ENCODE results near the gene PEX5.
"Not testable (repeated sequence)": the region's sequence is repeated elsewhere in the genome, so short reads cannot be mapped to it uniquely, and the experiment has no call there.

PEX5 gene

DNA sequence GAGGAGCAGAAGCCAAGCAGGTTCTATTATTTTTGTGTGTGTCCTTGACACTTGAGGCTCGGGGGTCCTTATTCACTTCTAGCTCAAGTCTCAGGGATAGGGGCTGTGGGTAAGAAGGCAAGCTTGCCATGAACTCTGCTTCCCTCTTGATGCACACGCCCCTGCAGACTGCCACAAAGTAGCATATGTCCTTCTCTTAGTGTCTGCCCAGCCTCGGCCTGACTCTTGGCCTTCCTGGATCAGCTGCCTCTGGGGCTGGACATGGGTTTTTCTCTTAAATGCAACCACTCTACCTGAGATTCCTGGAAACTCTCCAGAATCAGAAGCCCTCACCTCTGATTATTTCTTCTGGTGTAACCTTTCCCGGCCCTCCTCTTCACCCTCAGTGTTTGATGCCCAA is 28.2 kb upstream of the PEX5 start:
- no peak for DNase-seq

DNA sequence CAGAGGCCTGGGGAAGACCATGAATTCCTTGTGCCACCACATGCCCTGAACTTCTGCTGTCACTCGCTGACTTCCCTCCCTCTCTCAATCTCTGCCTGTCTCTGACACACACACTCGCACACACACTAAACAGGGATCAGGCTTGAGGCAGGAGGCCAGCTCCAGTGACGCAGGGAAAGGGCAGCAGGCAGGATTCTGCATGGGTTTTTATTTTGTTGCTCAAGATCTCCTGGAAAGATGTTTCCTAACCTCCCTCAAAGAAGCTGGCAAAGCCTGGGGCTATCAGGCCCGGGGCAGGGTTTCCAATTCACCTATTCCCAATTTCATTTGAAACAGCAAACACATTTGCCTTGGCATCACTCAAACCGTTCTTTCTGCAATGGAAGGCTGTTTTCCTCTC is 27.7 kb upstream of the PEX5 start:
- DNase-seq = no peak

DNA sequence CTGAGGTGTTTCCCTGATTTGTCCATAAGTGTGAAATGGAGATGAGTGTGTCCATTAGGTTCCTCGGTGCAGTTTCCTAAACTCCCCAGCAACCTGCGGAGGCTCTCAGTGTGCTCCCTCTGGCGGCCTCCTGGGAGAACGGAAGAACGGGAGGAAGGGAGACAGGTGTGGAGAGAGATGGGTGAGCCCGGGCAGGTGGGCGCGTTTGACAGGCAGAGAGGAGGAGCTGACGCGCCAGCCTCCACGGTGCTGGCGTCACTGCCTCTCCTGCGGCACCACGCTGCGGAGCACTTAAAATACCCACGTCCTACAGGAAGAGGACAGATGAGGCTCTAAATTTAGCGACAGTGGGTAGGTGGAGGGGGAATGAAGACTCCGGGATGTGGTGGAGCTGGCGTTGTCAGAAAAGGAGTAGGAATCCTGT is 26.8 kb upstream of the PEX5 start:
- no peak for DNase-seq

DNA sequence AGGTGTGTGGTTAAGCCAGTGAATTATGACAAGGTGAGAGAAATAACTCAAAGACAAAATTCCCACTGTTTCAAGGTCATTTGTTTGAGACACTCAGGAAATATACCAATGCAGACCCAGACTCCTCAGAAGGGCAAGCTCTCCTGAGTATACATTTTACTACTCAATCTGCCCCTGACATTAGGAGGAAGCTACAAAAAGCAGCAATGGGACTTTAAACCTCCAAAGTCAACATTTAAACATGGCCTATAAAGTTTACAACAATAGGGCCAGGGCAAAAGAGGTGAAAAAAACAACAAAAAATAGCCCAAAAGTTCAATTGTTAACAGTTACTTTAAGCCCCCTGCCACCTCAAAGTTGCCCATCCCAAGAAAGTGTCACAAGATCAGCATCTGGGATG is 19.5 kb upstream of the PEX5 start:
- DNase-seq = no peak

DNA sequence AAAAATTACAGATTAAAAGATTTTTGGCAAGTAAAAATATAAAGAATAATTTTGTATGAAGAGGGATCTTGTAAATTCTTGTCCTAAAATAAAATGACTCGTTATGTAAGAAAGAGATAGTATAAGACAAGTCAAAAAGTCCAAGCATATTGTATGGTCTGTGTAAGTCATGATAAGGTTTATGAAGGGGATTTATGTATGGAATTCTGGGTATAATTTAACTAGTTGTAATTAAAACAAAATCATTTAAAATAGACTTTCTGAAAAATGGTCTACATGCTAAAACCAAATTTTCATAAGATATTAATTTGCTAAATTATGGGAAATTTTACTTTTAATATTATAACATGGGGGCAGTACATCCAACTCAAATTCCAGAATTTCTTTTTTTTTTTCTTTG is 17.6 kb upstream of the PEX5 start:
- DNase-seq = no peak

DNA sequence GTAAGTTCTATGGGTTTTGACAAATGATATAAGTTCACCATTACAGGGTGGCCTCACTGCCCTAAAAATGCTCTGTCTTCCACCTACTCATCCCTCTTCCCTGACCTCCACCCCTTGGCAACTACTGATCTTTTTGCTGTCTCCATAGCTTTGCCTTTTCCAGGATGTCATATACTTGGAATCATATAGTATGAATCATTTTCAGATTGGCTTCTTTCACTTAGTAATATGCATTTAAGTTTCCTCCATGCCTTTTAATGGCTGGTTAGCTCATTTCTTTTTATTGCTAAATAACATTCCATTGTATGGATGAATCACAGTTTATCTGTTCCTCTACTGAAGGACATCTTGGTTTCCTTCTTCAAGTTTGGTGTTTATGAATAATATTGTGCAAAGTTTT is 14.0 kb upstream of the PEX5 start:
- DNase-seq = no peak

DNA sequence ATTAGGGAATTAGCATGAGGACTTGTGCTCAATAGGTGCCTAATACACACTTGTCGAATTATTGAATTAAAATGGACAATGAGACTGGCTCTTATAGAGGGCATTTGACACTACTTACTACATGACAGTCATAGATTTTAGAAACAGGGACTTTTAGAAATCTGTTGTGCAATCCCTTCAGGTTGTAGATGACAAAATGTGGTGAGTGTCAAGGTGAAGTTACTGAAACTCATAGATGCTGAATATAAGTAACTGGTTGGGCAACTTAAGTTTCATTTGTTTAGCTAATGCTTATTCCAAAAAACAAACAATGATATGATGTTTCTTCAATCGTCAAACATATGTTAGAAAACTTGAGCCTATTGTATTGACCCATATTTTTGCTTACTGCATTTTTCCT is 12.9 kb upstream of the PEX5 start:
- DNase-seq = no peak

DNA sequence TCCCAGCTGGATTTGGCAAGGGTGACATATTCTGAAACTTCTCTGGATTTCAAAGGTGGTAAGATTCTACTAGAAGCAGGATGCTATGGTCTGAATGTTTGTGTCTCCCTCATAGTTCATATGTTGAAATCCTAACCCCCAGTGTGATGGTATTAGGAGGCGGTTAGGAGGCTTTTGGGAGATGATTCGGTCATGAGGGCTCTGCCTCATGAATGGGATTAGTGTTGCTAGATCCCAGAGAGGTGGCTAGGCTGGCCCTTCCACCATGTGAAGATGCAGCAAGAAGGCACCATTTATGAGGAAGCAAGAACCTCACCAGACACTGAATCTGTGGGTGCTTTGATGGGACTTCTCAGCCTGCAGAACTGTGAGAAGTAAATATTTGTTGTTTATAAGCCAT is 11.0 kb upstream of the PEX5 start:
- DNase-seq = no peak

DNA sequence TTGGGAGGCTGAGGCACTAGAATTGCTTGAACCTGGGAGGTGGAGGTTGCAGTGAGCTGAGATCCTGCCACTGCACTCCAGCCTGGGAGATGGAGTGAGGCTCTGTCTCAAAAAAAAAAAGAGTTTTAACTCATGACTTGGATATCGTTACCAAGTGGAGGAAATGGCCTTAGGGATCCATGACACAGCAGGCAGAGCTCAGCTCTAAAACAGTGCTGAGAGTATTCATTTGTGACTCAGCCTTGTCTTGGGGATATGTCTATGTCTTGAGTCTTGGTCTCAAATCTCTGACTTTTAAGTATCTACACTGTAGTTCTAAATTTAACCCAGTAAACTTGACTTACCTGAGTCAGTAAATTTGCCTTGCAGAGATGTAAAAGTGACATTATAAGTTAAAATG is 8.8 kb upstream of the PEX5 start:
- no peak for DNase-seq

DNA sequence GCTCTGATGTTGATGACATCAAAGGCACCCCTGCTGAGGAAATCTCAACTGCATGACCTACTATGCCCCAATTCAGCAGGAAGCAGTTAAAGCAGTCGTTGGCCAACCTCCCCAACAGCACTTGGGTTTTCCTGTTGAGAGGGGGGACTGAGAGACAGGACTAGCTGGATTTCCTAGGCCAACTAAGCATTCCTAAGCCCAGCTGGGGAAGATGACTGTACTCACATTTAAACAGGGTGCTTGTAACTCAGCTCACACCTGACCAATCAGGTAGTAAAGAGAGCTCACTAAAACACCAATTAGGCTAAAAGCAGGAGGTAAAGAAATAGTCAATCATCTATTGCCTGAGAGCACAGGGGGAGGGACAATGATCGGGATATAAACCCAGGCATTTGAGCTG is 3.4 kb upstream of the PEX5 start:
- not testable (repeated sequence) for DNase-seq

DNA sequence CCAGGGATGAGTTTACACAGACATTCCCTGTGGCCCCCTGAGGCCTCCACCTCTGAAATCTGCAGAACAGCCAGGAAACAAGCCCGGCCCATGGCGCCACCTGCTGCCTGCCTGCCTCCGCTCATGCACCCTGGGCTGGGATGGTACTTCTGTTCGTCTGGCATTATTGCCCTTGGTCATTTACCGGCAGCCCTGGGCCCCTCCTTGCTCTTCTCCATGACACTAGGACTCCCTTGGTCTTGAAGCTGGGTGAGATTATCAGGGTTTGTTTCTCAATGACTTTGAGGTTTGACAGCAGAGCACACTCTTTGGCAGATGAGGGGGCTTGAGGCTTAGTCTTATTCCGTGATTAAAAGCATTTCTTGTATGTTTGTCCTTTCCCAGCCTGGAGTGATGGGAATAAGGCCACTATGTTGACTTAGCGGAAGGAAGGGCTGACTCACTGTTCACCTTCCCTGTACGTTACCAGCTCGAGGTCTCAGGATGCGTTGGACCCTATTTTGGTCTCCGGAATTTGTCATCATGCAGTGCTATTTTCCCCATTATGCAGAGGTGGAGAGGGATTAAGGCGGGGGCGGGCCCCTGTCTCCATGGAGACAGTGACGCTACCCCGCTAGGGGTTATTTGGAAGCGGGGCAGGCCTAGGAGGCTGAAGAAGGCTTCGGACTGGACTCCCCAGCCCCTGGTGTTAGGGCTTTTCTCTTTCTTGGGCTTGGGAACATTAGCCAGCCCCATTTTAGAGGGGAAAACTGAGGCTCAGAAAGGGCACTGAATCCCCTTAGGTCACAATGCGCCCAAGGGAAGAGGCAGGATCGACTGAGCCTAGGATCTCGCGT is 706 bp upstream of the PEX5 start:
- peak; percentile 48 to 49 for DNase-seq

DNA sequence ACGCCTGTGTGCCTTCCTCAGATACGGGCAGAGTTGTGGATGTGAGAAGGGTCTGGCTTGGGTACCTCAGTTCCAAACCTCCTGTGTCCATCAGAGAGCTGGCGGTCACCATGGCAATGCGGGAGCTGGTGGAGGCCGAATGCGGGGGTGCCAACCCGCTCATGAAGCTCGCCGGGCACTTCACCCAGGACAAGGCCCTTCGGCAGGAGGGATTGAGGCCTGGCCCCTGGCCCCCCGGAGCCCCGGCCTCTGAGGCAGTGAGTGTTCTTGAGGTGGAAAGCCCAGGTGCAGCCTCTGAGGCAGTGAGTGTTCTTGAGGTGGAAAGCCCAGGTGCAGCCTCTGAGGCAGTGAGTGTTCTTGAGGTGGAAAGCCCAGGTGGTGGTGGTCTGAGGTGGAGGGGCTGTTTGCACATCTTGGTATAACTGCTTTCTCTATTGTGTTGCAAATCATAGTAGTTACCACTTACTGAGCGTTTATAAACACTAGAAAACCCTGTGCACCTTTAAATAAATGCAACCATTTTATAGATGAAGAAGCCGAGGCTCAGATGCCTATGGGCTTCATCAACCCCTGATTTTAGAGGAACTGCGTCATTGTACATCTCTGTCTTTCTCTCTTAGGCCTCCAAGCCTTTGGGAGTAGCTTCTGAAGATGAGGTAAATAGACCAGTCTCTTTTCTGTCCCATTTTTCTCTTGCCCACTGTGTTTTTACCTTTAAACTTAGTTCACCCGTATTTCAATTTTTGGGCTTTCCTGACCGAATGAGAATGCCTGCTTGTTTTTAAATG is 976 bp downstream of the PEX5 start:
- DNase-seq = no peak

DNA sequence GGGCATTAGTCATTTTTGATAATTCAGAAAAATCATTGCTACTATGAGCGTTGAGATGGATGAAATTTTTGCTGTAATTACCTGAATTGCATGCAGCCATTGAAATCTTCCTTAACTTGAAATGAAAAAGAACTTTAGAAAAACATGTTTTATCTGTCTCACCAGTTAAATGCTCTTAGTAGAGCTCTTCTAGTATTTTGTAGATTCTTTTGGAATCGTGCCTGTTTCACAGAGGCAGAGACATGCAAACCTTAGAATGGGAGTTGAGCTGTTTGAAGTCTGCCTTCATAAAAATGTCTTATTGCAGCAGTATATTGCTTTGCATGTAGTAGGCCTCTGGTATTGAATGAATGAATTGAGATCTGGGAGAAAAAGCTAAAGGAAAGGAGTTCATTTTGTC is 4.2 kb downstream of the PEX5 start:
- DNase-seq = no peak

DNA sequence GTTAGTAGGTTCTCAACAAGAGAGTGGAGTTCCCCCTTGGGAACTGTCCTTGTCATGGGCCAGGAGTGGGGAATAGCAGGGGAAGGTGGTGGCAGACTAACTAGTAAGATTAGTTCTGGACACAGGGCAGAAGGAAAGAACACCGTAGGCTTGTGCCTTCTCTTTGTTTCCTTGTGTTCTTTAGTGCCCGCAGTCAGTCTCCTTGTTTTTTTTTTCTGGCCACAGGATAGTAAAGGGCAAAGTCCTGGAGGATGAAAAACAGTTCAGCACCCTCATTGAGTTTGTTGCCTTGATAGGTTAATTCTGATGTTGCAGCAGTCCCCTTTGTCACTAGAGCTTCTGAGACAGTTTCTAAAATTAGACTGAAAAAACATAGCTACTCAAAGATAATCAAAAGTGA is 8.4 kb downstream of the PEX5 start:
- no peak for DNase-seq

DNA sequence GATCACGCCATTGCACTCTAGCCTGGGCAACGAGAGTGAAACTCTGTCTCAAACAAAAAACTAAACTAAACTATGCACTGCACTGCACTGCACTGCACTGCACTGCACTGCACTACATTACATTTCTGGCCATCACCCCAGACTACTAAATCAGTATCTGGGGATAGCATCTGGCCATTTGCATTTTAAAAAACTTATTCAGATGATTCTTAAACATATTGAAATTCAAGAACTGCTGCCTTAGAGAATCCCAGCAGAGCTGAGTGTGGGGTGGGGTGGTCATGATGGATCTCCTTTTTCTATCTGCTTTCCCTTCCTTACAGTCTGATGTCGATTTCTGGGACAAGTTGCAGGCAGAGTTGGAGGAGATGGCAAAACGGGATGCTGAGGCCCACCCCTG is 13.6 kb downstream of the PEX5 start:
- DNase-seq = no peak

DNA sequence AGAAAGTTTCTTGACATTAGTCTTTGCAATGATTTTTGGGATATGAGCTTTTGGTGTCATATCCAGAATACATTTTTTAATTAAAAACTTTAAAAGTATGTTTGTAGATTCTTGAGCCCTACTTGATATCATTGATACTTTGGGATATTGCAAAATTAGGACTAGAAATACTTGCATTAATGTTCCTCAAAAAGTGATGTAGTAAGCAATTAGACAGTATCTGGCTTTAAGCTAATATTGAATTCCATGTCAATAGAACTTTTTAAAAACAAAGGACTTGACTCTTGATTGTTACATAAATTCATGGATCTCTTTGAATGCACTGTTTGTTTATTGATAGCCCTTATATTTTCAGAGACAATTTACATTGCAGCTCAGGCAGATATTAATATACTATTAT is 15.6 kb downstream of the PEX5 start:
- DNase-seq = no peak

DNA sequence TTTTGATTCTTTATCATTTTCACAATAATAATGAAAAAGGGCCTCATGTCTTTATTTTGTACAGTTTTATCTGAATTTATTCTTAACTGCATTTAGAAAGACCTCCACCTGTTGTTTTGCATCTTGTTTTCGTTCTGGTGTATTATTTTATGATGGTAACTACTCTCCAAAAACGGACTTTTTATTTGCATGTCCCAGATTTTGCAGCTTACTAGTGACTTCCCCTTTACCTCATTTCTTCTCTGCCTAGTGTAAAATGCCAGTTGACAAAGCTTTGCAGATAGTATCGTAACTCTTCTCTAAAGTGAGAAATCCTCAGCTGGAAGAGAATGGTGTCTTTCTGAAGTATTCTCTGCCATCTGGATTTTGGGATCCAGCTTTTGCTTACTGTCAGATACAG is 17.2 kb downstream of the PEX5 start:
- DNase-seq = no peak

DNA sequence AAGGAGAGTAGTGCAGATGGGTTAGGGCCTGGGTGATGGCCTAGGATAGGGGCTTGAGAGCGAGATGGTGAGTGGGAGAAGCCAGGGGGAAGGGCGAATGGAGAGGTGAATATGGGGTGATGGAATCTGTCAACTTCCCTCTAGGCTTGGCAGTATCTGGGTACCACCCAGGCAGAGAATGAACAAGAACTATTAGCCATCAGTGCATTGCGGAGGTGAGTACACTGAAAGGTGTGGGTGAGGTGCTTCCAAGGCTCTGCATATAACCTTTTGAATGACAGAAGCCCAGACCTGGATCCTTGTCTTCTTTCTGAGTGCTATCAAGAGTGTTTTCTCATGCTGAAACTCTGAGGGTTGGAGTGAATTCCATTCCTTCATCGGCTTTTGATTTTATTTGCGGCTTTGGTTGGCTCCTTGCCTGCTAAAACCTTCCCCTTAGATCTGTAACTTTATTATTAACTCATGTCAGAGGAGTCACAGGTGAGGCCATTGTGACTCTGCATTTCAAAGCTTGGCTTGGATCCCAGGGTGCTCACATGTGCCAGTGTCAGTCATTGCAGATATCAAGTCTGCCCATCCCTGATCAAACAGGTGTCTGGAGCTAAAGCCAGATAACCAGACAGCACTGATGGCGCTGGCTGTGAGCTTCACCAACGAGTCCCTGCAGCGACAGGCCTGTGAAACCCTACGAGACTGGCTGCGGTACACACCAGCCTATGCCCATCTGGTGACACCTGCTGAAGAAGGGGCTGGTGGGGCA is 18.6 kb downstream of the PEX5 start:
- no peak for DNase-seq

DNA sequence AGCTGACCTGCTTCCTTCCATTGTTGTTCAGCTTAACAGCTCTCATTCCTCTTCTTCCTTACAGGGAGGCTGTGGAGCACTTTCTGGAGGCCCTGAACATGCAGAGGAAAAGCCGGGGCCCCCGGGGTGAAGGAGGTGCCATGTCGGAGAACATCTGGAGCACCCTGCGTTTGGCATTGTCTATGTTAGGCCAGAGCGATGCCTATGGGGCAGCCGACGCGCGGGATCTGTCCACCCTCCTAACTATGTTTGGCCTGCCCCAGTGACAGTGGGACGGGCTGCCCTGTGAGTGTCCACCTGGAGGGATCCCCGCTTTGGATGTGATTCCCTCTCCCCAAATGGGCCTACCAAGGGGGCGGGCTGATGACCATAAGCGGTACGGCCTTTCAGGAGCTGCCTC is 20.5 kb downstream of the PEX5 start:
- no peak for DNase-seq

DNA sequence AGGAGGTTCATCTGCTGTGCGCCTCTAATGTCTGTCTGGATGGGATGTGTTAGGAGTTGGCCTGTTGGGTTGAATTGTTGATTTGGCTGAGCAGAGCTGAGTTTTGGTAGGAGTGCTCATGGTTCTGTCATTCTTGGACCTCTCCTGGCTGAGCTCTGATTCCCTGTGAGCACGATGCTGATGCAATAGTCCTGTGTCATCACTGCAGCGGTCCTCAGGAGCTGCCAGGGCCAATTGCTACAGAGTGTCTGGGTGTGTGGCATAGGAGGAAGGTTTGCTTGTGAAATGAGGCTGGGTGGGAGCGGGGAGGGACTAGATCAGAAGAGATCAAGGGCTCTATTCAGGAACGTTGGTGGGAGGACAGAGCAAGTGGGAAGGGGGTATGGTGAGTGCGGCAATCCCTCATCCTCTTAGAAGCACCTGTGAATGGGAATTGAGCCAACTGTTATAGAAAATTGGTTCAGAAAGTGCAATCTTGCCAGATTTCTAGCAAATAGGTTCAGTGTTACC is 21.2 kb downstream of the PEX5 start:
- DNase-seq = peak; percentile 18 to 45

DNA sequence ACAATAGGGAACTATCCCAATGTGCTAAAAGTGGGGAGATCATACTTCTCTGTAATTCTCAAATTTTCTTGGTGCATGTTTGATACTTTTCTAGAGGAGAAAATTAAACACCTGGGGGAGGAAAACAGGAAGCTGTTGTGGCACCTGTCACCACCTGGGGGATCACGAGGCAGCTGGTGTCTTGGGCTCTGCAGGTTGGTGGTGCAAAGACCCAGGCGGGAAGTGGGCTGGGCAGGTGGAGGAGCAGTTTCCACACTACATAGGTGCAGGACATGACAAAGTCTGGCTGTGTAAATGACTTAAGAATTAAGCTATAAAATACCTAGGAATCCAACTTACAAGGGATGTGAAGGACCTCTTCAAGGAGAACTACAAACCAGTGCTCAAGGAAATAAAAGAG is 23.2 kb downstream of the PEX5 start:
- DNase-seq = no peak

DNA sequence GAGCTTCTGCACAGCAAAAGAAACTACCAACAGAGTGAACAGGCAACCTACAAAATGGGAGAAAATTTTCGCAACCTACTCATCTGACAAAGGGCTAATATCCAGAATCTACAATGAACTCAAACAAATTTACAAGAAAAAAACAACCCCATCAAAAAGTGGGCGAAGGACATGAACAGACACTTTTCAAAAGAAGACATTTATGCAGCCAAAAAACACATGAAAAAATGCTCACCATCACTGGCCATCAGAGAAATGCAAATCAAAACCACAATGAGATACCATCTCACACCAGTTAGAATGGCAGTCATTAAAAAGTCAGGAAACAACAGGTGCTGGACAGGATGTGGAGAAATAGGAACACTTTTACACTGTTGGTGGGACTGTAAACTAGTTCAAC is 24.3 kb downstream of the PEX5 start:
- DNase-seq = not testable (repeated sequence)

DNA sequence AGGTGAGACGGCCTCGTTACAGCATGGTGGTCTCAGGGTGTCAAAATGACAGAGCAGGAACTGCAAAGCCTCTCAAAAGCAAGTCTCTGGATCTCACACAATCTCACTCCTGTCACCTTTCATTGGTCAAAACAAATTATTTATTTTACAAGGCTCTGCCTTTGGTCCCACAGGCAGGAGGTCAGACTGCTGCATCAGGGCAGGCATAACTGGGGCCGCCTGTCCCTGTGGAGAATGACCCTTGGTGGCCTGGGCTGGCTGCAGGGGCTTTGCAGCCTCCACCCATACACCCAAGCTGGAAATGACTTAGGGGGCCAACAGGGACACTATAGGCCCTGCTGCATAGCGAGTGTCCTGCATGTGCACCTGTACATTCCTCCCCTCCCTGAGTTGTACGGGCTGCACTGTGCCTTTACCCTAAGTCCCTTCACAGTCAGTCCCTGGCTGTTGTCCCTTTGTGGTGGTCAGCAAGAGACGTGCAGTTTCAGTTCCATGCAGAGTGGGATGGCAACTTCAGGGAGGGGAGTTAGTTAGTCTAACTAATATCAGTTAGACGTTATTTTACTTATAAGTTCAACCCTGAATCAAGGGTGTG is 28.1 kb downstream of the PEX5 start:
- DNase-seq = no peak

Data from inflammatory macrophage (primary cell).